Hepatocyte (in vitro differentiated cells): ENCODE results near the gene SLC2A13. TPM values are rescaled to one million over a fixed set of nuclear protein-coding genes. Genes with fewer than 3 reads are reported as not detected.
"Not testable (repeated sequence)": the region's sequence is repeated elsewhere in the genome, so short reads cannot be mapped to it uniquely, and the experiment has no call there.

Source experiments
- DNase-seq: peaks from one replicate; pipeline ENCODE4 v3.0.0-alpha.2; 2016; ENCODE audit warnings: low spot score
- H2AFZ ChIP-seq: fragments of 200-600 bp; sonication (generic); 2 replicates; pipeline ENCODE4 v1.6.0; 2016; ENCODE audit warnings: antibody characterized with exemption, mild to moderate bottlenecking
- H3K27ac ChIP-seq: fragments of 200-600 bp; sonication (generic); 2 replicates; pipeline ENCODE4 v1.5.1; 2016; ENCODE audit warnings: mild to moderate bottlenecking
- H3K27me3 ChIP-seq: fragments of 200-600 bp; sonication (generic); 2 replicates; pipeline ENCODE4 v1.6.1; 2016
- H3K36me3 ChIP-seq: fragments of 200-600 bp; sonication (generic); replicated peaks from 2 replicates; pipeline ENCODE4 v1.5.1; 2016; ENCODE audit warnings: low read depth; ENCODE audit not compliant: insufficient read depth
- H3K4me1 ChIP-seq: fragments of 200-600 bp; sonication (generic); 2 replicates; pipeline ENCODE4 v1.5.1; 2016; ENCODE audit warnings: mild to moderate bottlenecking, moderate library complexity; ENCODE audit not compliant: insufficient read depth
- H3K4me2 ChIP-seq: fragments of 200-600 bp; sonication (generic); 2 replicates; pipeline ENCODE4 v1.6.0; 2016
- H3K4me3 ChIP-seq: fragments of 200-600 bp; sonication (generic); 2 replicates; pipeline ENCODE4 v1.5.1; 2016; ENCODE audit warnings: mild to moderate bottlenecking
- H3K79me2 ChIP-seq: fragments of 200-600 bp; sonication (generic); 2 replicates; pipeline ENCODE4 v1.6.0; 2017; ENCODE audit warnings: mild to moderate bottlenecking
- H3K9me2 ChIP-seq: fragments of 200-600 bp; sonication (generic); replicated peaks from 2 replicates; pipeline ENCODE4 v1.6.0; 2017; ENCODE audit warnings: mild to moderate bottlenecking; ENCODE audit not compliant: insufficient read depth
- H3K9me3 ChIP-seq: fragments of 200-600 bp; sonication (generic); 2 replicates; pipeline ENCODE4 v1.5.1; 2016; ENCODE audit warnings: low read depth, mild to moderate bottlenecking
- H4K20me1 ChIP-seq: fragments of 200-600 bp; sonication (generic); 2 replicates; pipeline ENCODE4 v1.6.0; 2016; ENCODE audit warnings: mild to moderate bottlenecking; ENCODE audit not compliant: insufficient read depth, poor library complexity, severe bottlenecking
- CTCF ChIP-seq: fragments of 200-600 bp; sonication (generic); IDR thresholded peaks from 2 replicates; pipeline ENCODE4 v1.5.1; 2016; ENCODE audit warnings: antibody characterized with exemption, mild to moderate bottlenecking; ENCODE audit not compliant: poor library complexity
- EZH2 ChIP-seq: fragments of 200-600 bp; sonication (generic); IDR thresholded peaks from 2 replicates; pipeline ENCODE4 v1.6.1; 2016; ENCODE audit warnings: antibody characterized with exemption, mild to moderate bottlenecking, borderline replicate concordance
- EZH2phosphoT487 ChIP-seq: fragments of 200-600 bp; sonication (generic); IDR thresholded peaks from one replicate; pipeline ENCODE4 v1.6.1; 2018; ENCODE audit warnings: antibody characterized with exemption, mild to moderate bottlenecking, low read depth, moderate library complexity; ENCODE audit not compliant: unreplicated experiment, severe bottlenecking
- WGBS: methylation state at CpG from one replicate; pipeline ENCODE4 v1.1.6; 2016; ENCODE audit warnings: low lambda C conversion rate; ENCODE audit errors: missing lambda C conversion rate; 5-methylcytosine and 5-hydroxymethylcytosine counted together
- polyA plus RNA-seq: library from polyadenylated mRNA; unstranded; fragments of >200 nt; fragmentation: Nextera tagmentation; extraction: Ambion mirVana; gene quantifications from 2 replicates; pipeline ENCODE4 v1.2.1, GENCODE V29; 2016
- total RNA-seq: library from RNA; depleted of rRNA; stranded (reverse); fragments of >200 nt; gene quantifications from 2 replicates; pipeline ENCODE4 v1.2.3, GENCODE V29; 2014

SLC2A13 gene
- total and polyA plus RNA-seq, 2 experiments from 2014 or later: 12.1 to 21.1 TPM

GRCh38 chr12:39755478-39755877 is 350.4 kb downstream of the SLC2A13 start:
- no peak overlapping the region for H3K4me2 ChIP-seq
- 93% methylated on average over 2 of the region's 2 CpGs for WGBS
- H3K9me3 ChIP-seq: no peaks in the 10 kb centered on the region
- no peak overlapping the region for H2AFZ ChIP-seq
- H3K36me3 ChIP-seq: no peaks in the 10 kb centered on the region
- no peak for DNase-seq
- no peaks in the 10 kb centered on the region for H4K20me1 ChIP-seq
- H3K79me2 ChIP-seq: no peaks in the 10 kb centered on the region
- TF ChIP-seq CTCF (no peak), EZH2 (no peak), EZH2phosphoT487 (no peak)
- no peaks in the 10 kb centered on the region for H3K4me1 ChIP-seq
- H3K4me3 ChIP-seq: no peak overlapping the region
- H3K27me3 ChIP-seq: no peaks in the 10 kb centered on the region
- no peak overlapping the region for H3K27ac ChIP-seq
- no peaks in the 10 kb centered on the region for H3K9me2 ChIP-seq

- no peak for DNase-seq
- no peak overlapping the region for H3K4me2 ChIP-seq
These were observed 353.3 kb downstream of the SLC2A13 start for GRCh38 chr12:39752482-39753137.

GRCh38 chr12:39746151-39746550 is 359.7 kb downstream of the SLC2A13 start:
- DNase-seq, H4K20me1 ChIP-seq, H3K4me2 ChIP-seq, H3K9me3 ChIP-seq, H2AFZ ChIP-seq, H3K79me2 ChIP-seq, H3K4me3 ChIP-seq, H3K36me3 ChIP-seq, H3K4me1 ChIP-seq, H3K9me2 ChIP-seq, H3K27me3 ChIP-seq, H3K27ac ChIP-seq: not testable (repeated sequence)
- 73% methylated on average over 6 of the region's 6 CpGs for WGBS

More at GRCh38 chr12:39752482-39753137, 353.3 kb downstream of the SLC2A13 start:
- no peak for TF ChIP-seq CTCF
- no peak for TF ChIP-seq EZH2phosphoT487
- TF ChIP-seq EZH2: no peak
- Histone ChIP-seq H3K27me3 (no peaks in the 10 kb centered on the region), H3K79me2 (no peaks in the 10 kb centered on the region), H3K9me3 (no peaks in the 10 kb centered on the region), H3K4me3 (no peak overlapping the region), H3K9me2 (no peaks in the 10 kb centered on the region), H3K36me3 (no peaks in the 10 kb centered on the region), H4K20me1 (no peaks in the 10 kb centered on the region), H2AFZ (no peak overlapping the region), H3K4me1 (no peaks in the 10 kb centered on the region), H3K27ac (no peak overlapping the region)
- WGBS: 67% methylated on average over 6 of the region's 6 CpGs

- no peaks in the 10 kb centered on the region for H3K9me3 ChIP-seq
- TF ChIP-seq CTCF: no peak
- no peak for TF ChIP-seq EZH2phosphoT487
- TF ChIP-seq EZH2: no peak
- H3K4me2 ChIP-seq: no peak overlapping the region
- no peaks in the 10 kb centered on the region for H3K36me3 ChIP-seq
- no peaks in the 10 kb centered on the region for H3K27me3 ChIP-seq
- no peak for DNase-seq
- 97% methylated on average over 1 of the region's 1 CpG for WGBS
- H3K4me3 ChIP-seq: no peak overlapping the region
- no peaks in the 10 kb centered on the region for H3K4me1 ChIP-seq
- H3K79me2 ChIP-seq: no peaks in the 10 kb centered on the region
- no peaks in the 10 kb centered on the region for H4K20me1 ChIP-seq
- no peak overlapping the region for H3K27ac ChIP-seq
- no peak overlapping the region for H2AFZ ChIP-seq
- H3K9me2 ChIP-seq: no peaks in the 10 kb centered on the region
These were observed 362.2 kb downstream of the SLC2A13 start for GRCh38 chr12:39743655-39744054.
